ENCODE measurements around the gene SAE1. TPM values are rescaled to one million over a fixed set of nuclear protein-coding genes. Genes with fewer than 3 reads are reported as not detected.

Gene SAE1
- polyA plus RNA-seq, 1 experiment: 138 TPM

DNA sequence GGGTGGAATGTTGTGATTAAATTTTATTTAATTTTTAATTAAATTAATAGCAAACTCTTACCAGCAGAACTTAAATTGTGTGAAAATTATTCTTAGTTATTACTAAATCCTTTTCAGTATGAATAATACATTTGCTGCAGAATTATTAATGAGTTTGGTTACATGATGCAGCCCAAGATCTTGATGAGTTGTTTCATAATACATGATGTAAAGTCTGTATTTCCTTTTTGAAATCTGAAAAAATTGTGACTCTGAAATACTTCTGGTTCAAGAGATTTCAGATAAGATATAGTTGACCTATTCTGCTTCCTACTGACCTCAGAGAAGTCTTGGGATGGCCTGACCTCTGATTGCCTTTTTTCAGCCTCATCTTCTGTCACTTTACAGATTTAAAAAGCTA is 11.1 kb downstream of the SAE1 start:
- DNase-seq (ENCODE audit: low read depth): no peak
- ChIA-PET POLR2A (no interaction called here), CTCF (interaction anchor here (0.7 to 23.3 kb wide), 5 partner anchors 8 to 250 kb away, joined by 4 to 339 read pairs (median 5); partner anchors contain the start of gene SAE1)
- Histone ChIP-seq H3K36me3 (ENCODE audit: control insufficient read depth, insufficient read depth, low read length) (peaks cover 13% of the 10 kb centered on the region), H3K4me3 (ENCODE audit: low read depth, low read length) (no peak overlapping the region), H3K27me3 (ENCODE audit: control insufficient read depth, insufficient read depth, low read length) (no peaks in the 10 kb centered on the region)
- TF ChIP-seq, protein P1, sequence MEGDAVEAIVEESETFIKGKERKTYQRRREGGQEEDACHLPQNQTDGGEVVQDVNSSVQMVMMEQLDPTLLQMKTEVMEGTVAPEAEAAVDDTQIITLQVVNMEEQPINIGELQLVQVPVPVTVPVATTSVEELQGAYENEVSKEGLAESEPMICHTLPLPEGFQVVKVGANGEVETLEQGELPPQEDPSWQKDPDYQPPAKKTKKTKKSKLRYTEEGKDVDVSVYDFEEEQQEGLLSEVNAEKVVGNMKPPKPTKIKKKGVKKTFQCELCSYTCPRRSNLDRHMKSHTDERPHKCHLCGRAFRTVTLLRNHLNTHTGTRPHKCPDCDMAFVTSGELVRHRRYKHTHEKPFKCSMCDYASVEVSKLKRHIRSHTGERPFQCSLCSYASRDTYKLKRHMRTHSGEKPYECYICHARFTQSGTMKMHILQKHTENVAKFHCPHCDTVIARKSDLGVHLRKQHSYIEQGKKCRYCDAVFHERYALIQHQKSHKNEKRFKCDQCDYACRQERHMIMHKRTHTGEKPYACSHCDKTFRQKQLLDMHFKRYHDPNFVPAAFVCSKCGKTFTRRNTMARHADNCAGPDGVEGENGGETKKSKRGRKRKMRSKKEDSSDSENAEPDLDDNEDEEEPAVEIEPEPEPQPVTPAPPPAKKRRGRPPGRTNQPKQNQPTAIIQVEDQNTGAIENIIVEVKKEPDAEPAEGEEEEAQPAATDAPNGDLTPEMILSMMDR (IDR thresholded peaks at IDR 0.05; ENCODE audit: insufficient read depth, low read depth, low read length): no peak

DNA sequence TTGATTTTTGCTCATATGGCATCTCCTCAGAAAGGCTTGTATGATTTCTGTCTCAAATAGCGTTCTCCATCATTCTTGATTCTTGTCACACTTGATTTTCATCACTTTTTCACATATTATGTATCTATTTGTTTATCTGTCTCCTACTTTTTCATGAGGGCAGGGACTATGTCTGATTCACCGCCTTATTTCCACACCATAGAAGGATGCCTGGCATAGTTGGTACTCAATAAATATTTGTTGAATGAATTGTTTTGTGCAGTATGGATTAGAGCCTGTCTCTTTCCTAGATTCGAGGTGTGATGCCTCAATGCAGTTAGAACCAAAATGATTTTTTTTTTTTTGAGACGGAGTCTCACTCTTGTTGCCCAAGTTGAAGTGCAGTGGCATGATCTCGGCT is 12.1 kb downstream of the SAE1 start:
- ChIA-PET POLR2A (interaction anchor here (0.6 kb wide), 1 partner anchor 11 kb away, joined by 7 read pairs; no protein-coding TSS in a partner anchor), CTCF (interaction anchor here (1.2 to 23.3 kb wide), 4 partner anchors 9 to 287 kb away, joined by 3 to 339 read pairs (median 5); no protein-coding TSS in a partner anchor)
- TF ChIP-seq, protein P1 (IDR thresholded peaks at IDR 0.05; ENCODE audit: insufficient read depth, low read depth, low read length): no peak
- Histone ChIP-seq H3K4me3 (ENCODE audit: low read depth, low read length) (no peak overlapping the region), H3K27me3 (ENCODE audit: control insufficient read depth, insufficient read depth, low read length) (no peaks in the 10 kb centered on the region), H3K36me3 (ENCODE audit: control insufficient read depth, insufficient read depth, low read length) (peaks cover 13% of the 10 kb centered on the region)
- no peak for DNase-seq (ENCODE audit: low read depth)

DNA sequence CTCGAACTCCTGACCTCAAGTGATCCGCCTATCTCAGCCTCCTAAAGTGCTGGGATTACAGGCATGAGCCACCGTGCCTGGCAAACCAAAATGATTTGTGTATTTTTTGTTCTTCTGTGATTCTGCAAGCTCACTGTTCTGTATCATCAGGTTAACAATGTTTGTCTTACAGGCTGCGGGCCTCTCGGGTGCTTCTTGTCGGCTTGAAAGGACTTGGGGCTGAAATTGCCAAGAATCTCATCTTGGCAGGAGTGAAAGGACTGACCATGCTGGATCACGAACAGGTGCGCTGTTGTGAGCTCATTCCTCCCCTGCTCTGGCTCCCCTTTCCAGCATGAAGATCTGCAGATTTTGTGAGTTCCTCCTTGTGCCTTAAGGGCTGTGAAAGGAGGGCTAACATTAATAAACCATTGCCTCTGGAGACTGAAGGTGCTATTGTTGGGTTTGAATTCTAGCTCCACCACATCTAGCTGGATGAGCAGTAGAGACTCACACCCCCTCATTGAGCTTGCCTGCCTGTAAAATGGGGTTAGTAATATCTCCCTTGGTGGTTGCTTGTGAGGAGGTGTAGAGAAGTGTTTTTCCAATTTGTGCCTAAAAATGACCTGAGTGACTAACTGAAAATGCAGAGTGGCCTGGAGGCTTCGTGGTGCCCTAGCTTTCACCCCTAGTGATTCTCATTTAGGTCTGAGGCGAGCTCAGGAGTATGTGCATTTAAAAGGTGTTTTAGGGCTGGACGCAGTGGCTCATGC is 12.9 kb downstream of the SAE1 start:
- Histone ChIP-seq H3K36me3 (ENCODE audit: control insufficient read depth, insufficient read depth, low read length) (peaks cover 13% of the 10 kb centered on the region), H3K4me3 (ENCODE audit: low read depth, low read length) (no peak overlapping the region), H3K27me3 (ENCODE audit: control insufficient read depth, insufficient read depth, low read length) (no peaks in the 10 kb centered on the region)
- DNase-seq (ENCODE audit: low read depth): no peak
- ChIA-PET POLR2A (interaction anchor here (0.6 kb wide), 1 partner anchor 12 kb away, joined by 7 read pairs; no protein-coding TSS in a partner anchor), CTCF (interaction anchor here (0.6 to 23.3 kb wide), 7 partner anchors 9 to 287 kb away, joined by 3 to 339 read pairs (median 5); no protein-coding TSS in a partner anchor)
- TF ChIP-seq, protein P1 (IDR thresholded peaks at IDR 0.05; ENCODE audit: insufficient read depth, low read depth, low read length): no peak

DNA sequence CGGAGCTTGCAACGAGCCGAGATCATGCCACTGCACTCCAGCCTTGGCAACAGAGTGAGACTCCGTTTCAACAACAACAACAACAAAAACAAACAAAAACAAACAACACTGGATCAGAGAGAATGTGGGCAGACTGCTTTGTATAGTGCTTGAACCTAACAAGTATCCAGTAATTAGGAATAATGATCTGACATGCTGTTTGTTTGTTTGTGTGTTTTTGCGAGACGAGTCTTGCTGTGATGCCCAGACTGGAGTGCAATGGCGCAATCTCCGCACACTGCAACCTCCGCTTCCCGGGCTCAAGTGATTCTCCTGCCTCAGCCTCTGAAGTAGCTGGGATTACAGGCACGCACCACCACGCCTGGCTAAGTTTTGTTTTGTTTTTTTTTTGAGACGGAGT is 14.0 kb downstream of the SAE1 start:
- no peak for DNase-seq (ENCODE audit: low read depth)
- POLR2A ChIA-PET: no interaction called here
- Histone ChIP-seq H3K27me3 (ENCODE audit: control insufficient read depth, insufficient read depth, low read length) (no peaks in the 10 kb centered on the region), H3K36me3 (ENCODE audit: control insufficient read depth, insufficient read depth, low read length) (peaks cover 13% of the 10 kb centered on the region), H3K4me3 (ENCODE audit: low read depth, low read length) (no peak overlapping the region)
- CTCF ChIA-PET: interaction anchor here (1.2 to 23.3 kb wide), 8 partner anchors 10 to 131 kb away, joined by 3 to 339 read pairs (median 5); no protein-coding TSS in a partner anchor
- TF ChIP-seq, protein P1 (IDR thresholded peaks at IDR 0.05; ENCODE audit: insufficient read depth, low read depth, low read length): no peak

DNA sequence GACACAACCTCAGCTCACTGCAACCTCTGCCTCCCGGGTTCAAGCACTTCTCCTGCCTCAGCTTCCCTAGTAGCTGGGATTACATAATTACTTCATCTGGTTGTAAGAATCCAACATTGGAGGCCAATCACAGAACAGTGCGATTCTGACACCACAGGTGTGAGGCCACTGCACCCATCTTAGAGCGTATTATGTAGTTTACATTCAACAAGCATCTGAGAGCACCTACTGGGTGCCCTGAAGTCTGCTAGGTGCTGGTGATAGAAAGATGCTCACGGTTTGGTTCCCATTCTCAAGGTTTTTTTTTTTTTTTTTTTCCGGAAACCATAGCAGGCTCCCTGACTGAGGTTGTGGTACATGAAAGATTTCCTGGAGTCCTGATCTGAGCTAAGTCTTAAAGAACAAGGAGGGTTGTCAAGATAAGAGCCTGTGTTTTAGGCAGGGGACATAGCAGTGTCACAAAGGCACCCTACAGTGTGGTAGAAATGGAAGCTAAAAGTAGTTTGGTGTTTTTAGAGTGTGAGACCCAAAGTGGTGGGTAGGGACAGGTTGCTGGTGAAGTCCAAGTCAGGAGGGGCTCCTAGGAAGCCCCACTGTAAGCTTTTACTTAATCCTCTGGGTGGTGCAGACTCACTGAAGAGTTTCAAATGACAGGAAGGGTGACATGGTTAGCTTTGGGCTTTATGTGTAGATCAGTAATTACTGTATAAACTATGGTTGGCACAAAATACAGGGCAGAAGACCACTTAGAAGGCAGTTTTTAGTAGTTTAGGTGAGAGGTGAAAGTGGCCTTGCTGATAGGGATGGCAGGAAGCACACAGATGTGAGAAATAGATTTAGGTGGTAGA is 15.2 kb downstream of the SAE1 start:
- POLR2A ChIA-PET: no interaction called here
- CTCF ChIA-PET: interaction anchor here (0.7 to 23.3 kb wide), 8 partner anchors 9 to 134 kb away, joined by 3 to 339 read pairs (median 4); no protein-coding TSS in a partner anchor
- no peak for DNase-seq (ENCODE audit: low read depth)
- Histone ChIP-seq H3K27me3 (ENCODE audit: control insufficient read depth, insufficient read depth, low read length) (no peaks in the 10 kb centered on the region), H3K4me3 (ENCODE audit: low read depth, low read length) (no peak overlapping the region), H3K36me3 (ENCODE audit: control insufficient read depth, insufficient read depth, low read length) (peaks cover 11% of the 10 kb centered on the region)
- TF ChIP-seq, protein P1 (IDR thresholded peaks at IDR 0.05; ENCODE audit: insufficient read depth, low read depth, low read length): no peak

Data from BJ (cell line).